Gastrocnemius medialis (tissue), 4 donors: ENCODE measurements around the gene PRKAB1. TPM values are rescaled to one million over a fixed set of nuclear protein-coding genes. Genes with fewer than 3 reads are reported as not detected.

ENCODE experiments used
- ATAC-seq, 2 donors: fragments of 150-250 bp; one replicate each; pipeline ENCODE4 v1.9.1; 2016
- DNase-seq, 2 donors: peaks; one replicate each; pipeline ENCODE4 v3.0.0-alpha.2; 2019
- H3K27ac ChIP-seq, 4 donors: fragments of 200-600 bp; sonication (generic); 1 replicate in 1 of 4; 2 replicates in 3 of 4; pipeline ENCODE4 v1.5.1; 2016 to 2018; ENCODE audit warnings: mild to moderate bottlenecking in 2 of 4, moderate library complexity in 1 of 4
- H3K27me3 ChIP-seq, 3 donors: fragments of 200-600 bp; sonication (generic) in 2 of 3; 1 replicate in 1 of 3; 2 replicates in 2 of 3; pipeline versions ENCODE4 v1.5.1 to v1.6.0; 2016 to 2019; ENCODE audit warnings: mild to moderate bottlenecking in 1 of 3, moderate library complexity in 1 of 3
- H3K36me3 ChIP-seq, 2 donors: fragments of 200-600 bp; sonication (generic) in 1 of 2; one replicate each; pipeline ENCODE4 v1.5.1; 2017 to 2018
- H3K4me1 ChIP-seq, 2 donors: fragments of 200-600 bp; sonication (generic) in 1 of 2; one replicate each; pipeline ENCODE4 v1.5.1; 2016 to 2017; ENCODE audit warnings: mild to moderate bottlenecking in 2 of 2
- H3K4me3 ChIP-seq, 4 donors: fragments of 200-600 bp; sonication (generic) in 3 of 4; 1 replicate in 1 of 4; 2 replicates in 3 of 4; pipeline ENCODE4 v1.5.1; 2016 to 2019; ENCODE audit warnings: mild to moderate bottlenecking in 2 of 4
- H3K9me3 ChIP-seq, 3 donors: fragments of 200-600 bp; sonication (generic) in 2 of 3; 1 replicate in 1 of 3; 2 replicates in 2 of 3; pipeline ENCODE4 v1.5.1; 2016 to 2019
- CTCF ChIP-seq, 5 experiments: fragments of 450-650 bp in 3 of 5; fragments of 200-600 bp in 2 of 5; sonication (generic) in 2 of 5; IDR thresholded peaks in 4 of 5; conservative IDR thresholded peaks in 1 of 5; 1 replicate in 4 of 5; 2 replicates in 1 of 5; pipeline ENCODE4 v1.5.1; 2016 to 2019; ENCODE audit warnings: antibody characterized with exemption in 5 of 5, mild to moderate bottlenecking in 3 of 5, moderate library complexity in 3 of 5
- POLR2A ChIP-seq, 2 donors: fragments of 450-650 bp; IDR thresholded peaks; one replicate each; pipeline ENCODE4 v1.6.1; 2017; ENCODE audit warnings: antibody characterized with exemption in 2 of 2, mild to moderate bottlenecking in 2 of 2, moderate library complexity in 2 of 2
- in situ Hi-C, 4 donors: fragments of 200-750 bp; cut with MboI; loops; one replicate each; pipeline versions ENCODE4 v1.15.0 to v1.8.0; 2017; ENCODE audit warnings: low sequenced_read_pairs in 4 of 4
- intact Hi-C: fragments of 100-400 bp; cut with DNase I; formaldehyde crosslinking; loops from one replicate; pipeline ENCODE4 v1.15.1; 2023; ENCODE audit warnings: low total_unique reads
- total RNA-seq, 4 donors: library from RNA; depleted of rRNA; stranded (reverse); fragments of >200 nt; gene quantifications; one replicate each; pipeline versions ENCODE4 v1.1.0 to v1.2.3, GENCODE V29; 2016

The PRKAB1 gene
- total RNA-seq, 4 donors from 2014 or later: 7.1 to 21.0 (median 17.6) TPM

- Histone ChIP-seq H3K27me3 (no peaks in the 10 kb centered on the region), H3K9me3 (no peaks in the 10 kb centered on the region), H3K4me1 (no peaks in the 10 kb centered on the region), H3K4me3 (no peak overlapping the region), H3K27ac (no peak overlapping the region), H3K36me3 (no peaks in the 10 kb centered on the region)
- in situ Hi-C loops (loop anchor here in 2 of 4 donors (10.0 to 25.0 kb wide), 2 partner anchors 215 to 222 kb away; no protein-coding TSS in a partner anchor), intact Hi-C loops (loop anchor here (2.0 kb wide), 1 partner anchor 215 kb away; no protein-coding TSS in a partner anchor)
- DNase-seq (no peak), ATAC-seq (peak in 1 of 2 donors; percentile 39)
- TF ChIP-seq CTCF (IDR thresholded peaks at IDR 0.05 in 4 of 5, conservative IDR thresholded peaks at IDR 0.05 in 1 of 5): peak; percentile 58 to 94 (median 74)
- TF ChIP-seq POLR2A (IDR thresholded peaks at IDR 0.05): no peak
Measured at GRCh38 chr12:119659289-119659897, 8.5 kb upstream of the PRKAB1 start.

DNA sequence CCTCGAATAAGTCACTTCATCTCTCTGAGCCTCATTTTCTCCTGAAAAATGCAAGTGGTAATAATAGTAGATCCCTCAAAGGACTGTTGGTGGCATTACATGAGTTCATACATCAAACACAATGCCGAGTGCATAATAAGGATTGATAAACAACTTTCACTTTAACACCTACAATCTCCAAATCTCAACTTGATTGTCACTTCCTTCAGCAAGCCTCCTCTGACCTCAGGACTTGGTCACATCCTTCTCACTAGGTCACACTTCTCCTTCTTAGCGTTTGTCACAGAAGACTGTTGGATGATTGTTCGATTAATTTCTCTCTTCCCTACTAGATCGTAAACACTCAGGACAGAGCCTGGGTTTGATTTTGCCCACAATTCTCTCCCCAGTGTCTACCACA lies 7.9 kb upstream of the PRKAB1 start:
- TF ChIP-seq POLR2A (IDR thresholded peaks at IDR 0.05) (no peak), CTCF (IDR thresholded peaks at IDR 0.05 in 4 of 5, conservative IDR thresholded peaks at IDR 0.05 in 1 of 5) (no peak)

GRCh38 chr12:119661882-119662281 lies 6.1 kb upstream of the PRKAB1 start:
- Histone ChIP-seq H3K4me1 (peaks cover 1 to 6% of the 10 kb centered on the region in 2 donors), H3K36me3 (no peaks in the 10 kb centered on the region), H3K27ac (no peak overlapping the region), H3K4me3 (no peak overlapping the region), H3K9me3 (no peaks in the 10 kb centered on the region), H3K27me3 (no peaks in the 10 kb centered on the region)
- intact Hi-C loops: loop anchor here (10.0 kb wide), 1 partner anchor 417 kb away; no protein-coding TSS in a partner anchor
- ATAC-seq: no peak
- TF ChIP-seq CTCF (IDR thresholded peaks at IDR 0.05 in 4 of 5, conservative IDR thresholded peaks at IDR 0.05 in 1 of 5) (no peak), POLR2A (IDR thresholded peaks at IDR 0.05) (no peak)
- no peak for DNase-seq
- in situ Hi-C loops: loop anchor here in 2 of 4 donors (10.0 to 25.0 kb wide), 2 partner anchors 217 to 225 kb away; no protein-coding TSS in a partner anchor

More for the DNA sequence above, 7.9 kb upstream of the PRKAB1 start:
- Histone ChIP-seq H3K9me3 (no peaks in the 10 kb centered on the region), H3K27me3 (no peaks in the 10 kb centered on the region), H3K27ac (no peak overlapping the region), H3K36me3 (no peaks in the 10 kb centered on the region), H3K4me1 (no peaks in the 10 kb centered on the region), H3K4me3 (no peak overlapping the region)
- DNase-seq: no peak
- ATAC-seq: no peak
- in situ Hi-C loops (loop anchor here in 2 of 4 donors (10.0 to 25.0 kb wide), 2 partner anchors 215 to 223 kb away; no protein-coding TSS in a partner anchor), intact Hi-C loops (loop anchor here (10.0 kb wide), 1 partner anchor 415 kb away; no protein-coding TSS in a partner anchor)

DNA sequence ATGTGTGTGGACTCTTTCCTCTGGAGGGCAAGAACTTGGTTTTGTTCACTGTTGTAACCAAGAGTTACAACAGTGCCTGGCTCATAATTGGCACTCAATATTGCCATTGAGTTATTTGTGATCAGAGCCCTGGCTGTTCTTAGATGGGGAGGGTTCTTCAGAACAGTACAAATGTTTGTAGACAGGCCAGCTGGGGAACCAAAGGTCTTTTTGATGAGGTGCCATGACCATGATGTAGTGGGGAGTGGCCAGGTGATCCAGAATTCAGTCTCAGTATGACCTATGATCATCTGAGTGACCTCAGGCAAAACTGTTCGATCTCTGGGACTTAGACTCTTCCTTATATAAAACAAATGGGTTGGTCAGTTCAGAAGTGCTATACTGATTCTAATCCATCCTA lies 3.3 kb upstream of the PRKAB1 start:
- TF ChIP-seq POLR2A (IDR thresholded peaks at IDR 0.05) (no peak), CTCF (IDR thresholded peaks at IDR 0.05 in 4 of 5, conservative IDR thresholded peaks at IDR 0.05 in 1 of 5) (no peak)
- no peak overlapping the region for H3K4me3 ChIP-seq
- peaks cover 16% of the 10 kb centered on the region in 2 donors for H3K4me1 ChIP-seq
- DNase-seq: no peak
- in situ Hi-C loops: loop anchor here in 2 of 4 donors (10.0 to 25.0 kb wide), 2 partner anchors 220 to 227 kb away; no protein-coding TSS in a partner anchor
- no peak overlapping the region for H3K27ac ChIP-seq
- no peaks in the 10 kb centered on the region for H3K27me3 ChIP-seq
- no peaks in the 10 kb centered on the region for H3K9me3 ChIP-seq
- ATAC-seq: no peak
- no peaks in the 10 kb centered on the region for H3K36me3 ChIP-seq
- intact Hi-C loops: loop anchor here (5.0 to 10.0 kb wide), 3 partner anchors 72 to 420 kb away; partner anchors contain the start of gene TMEM233
